ENCODE measurements around the gene BCLAF3.

Gene BCLAF3

DNA sequence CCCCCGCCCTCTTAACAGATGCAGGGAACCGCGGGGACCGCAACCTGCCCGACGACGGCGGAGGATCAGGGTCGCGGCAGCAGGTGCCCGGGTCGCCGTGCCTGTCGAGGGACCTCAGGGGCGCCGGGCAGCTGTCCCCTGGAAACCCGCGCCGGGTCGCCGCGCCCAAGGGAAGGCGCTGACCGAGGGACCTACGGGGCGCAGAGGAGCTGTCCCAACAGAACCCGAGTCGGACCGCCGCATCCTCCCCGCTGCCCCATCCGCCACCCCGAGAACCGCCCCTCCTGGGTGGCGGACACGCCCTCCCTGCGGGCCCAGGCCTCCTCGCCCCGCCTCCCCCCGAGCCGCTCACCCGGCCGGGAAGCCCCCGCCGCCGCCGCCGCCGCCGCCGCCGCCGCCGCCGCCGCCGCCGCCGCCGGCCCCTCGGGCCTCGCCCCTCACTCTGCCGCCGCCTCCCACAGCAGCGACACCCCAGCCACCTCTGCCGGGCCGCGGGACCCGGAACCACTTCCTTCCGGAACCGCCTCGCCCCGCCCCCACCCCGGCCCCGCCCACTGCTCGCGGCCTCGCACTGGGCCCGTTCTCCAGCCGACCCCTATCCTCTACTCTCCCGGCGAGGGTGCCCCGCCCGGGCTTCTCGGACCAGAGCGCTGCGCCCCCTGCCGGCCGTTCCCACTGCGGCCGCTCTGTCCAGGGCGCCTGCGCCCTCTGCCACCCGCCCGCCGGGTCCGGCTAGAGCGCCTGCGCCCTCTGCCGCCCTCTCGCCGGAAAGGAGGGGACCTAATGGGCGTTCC, at the start of gene BCLAF3:
TSS of gene BCLAF3 (minus strand) at position 506 of the 794 bp plus-strand sequence. CDS start 20,797 bp downstream, outside the sequence.
- DNase-seq, result peak; percentile 77 to 83 (median 80)

DNA sequence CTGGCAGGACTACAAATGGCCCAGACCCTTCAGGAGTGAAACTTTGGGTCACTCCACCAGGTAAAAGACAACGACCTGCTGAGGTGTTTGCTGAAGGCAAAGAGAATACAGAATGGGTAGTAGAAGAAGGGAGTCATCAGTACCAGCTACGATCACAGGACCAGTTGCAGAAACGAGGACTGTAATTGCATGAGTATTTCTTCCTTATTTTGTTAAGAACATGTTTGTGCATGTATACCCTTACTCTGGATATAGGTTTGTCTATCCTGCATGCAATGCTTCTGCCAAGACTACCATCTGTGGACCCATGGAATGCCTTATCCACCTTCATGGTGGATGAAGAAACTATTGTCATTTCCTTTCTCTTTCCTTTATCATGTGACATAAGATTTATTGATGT, 48.1 kb upstream of the BCLAF3 start:
- DNase-seq, result no peak

DNA sequence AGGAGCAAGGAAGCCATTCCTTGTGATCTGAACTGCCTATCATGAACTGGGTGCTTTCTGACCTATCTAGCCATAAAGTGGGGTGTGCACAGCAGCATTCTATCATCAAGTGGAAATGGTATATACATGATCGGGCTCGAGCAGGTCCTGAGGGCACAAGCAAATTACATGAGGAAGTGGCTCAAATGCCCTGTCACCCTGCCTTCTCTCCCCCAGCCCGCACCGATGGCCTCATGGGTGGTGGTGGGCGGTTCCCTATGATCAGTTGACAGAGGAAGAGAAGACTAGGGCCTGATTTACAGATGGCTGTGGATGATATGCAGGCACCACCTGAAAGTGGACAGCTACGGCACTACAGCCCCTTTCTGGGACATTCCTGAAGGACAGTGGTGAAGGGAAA, 46.3 kb upstream of the BCLAF3 start:
- no peak for DNase-seq

DNA sequence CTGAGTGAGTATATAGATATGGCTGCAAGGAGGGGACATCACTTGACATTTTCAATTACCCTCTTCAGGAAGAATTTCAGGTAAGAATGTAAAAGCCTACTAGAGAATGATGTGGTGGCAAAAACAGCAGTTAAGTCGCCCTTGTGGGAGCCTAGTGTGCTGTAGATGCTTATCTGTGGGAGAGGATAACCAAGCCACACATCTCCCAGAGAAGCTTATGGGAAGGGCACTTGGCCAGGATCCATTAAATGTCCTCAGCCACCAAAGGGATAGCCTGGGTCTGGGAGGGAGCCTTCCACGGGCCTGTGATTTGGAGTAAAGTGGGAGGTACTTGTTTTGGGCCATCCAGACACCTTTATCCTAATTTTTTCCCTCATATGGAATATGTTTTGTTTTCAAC, 41.3 kb upstream of the BCLAF3 start:
- no peak for DNase-seq

DNA sequence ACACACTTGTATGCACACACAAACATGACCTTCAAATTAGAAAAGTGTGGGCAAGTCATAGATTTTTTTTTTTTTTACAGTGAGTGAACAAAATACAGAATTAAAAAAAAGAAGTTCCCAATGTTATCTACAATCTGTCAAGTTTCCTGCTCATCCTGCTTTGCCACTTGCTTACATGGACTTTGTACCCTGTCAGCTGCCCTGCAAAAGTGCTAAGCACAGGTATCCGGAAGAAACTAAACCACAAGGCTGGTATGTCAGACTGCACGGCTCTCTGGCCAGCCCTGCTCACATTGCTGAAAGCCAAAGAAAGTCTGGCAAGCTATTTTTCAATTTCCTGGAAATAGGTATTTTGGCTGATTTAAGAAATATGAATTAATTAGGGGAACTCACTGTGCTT, 38.9 kb upstream of the BCLAF3 start:
- DNase-seq, result no peak

DNA sequence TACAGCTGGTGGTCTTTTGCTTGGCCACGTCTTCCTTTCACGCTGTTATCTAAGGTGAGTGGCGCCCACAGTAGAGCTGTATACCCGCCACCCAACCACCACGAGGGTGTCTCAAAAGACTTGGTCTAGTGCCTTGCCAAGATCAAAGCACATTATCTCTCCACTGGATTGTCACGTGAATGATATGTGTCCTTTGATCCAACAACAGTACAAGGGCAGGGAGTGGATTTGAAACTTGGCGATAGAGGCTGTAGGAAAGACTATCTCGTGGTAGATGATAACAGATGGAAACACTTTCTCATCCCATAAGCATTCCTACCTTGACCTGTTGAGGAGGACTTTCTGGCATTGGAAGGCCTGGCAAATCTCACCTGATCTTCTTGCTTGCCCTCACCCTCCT, 37.7 kb upstream of the BCLAF3 start:
- DNase-seq, result no peak

DNA sequence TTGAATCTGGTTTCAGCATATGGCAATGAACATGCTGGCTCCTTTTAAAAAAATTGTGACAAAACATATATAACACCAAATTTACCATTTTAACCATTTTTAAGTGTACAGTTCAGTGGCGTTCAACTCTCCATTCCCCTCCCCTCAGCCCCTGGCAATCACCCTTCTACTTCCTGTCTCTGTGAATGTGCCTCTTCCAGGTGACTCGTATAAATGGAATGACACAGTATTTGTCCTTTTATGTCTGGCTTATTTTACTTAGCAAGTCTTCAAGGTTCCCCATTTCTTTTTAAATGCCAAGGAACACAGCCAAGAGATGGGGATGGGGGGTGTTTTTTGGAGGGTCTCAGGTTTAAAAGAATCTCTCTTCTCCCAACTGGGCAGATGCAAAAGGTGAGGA, 35.4 kb upstream of the BCLAF3 start:
- DNase-seq, result no peak

DNA sequence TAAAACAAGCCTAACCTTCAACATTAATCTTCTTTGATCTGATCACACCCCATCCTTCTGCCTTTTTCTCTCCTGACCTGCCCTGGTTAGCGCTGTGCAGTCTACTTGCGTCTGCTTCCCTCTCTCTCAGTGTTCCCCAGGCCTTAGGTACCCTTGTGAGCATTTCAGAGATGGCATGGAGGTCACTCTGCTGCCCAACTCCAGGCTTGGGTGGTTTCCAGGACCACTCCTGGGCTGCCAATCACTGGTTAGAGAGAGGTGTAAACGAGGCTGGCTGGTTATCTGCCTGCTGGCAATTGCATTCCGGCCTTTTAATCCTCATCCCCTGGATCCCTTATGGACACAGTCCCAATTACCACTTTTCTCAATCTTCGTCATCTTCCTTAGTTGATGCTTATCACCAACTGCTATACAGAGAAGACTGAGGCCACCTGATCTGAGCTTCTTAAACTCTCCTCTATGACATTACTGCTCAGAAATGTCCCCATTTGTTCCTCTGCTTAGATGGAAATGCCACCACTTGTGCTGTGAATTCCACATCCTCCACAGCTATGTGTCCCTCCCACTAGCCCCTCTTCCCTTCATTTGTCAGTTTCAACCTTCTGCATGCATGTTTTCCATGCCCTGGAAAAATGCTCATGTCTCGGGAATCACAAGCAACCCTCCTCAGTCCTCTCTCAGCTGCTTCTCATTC, 29.0 kb upstream of the BCLAF3 start:
- DNase-seq, result no peak

DNA sequence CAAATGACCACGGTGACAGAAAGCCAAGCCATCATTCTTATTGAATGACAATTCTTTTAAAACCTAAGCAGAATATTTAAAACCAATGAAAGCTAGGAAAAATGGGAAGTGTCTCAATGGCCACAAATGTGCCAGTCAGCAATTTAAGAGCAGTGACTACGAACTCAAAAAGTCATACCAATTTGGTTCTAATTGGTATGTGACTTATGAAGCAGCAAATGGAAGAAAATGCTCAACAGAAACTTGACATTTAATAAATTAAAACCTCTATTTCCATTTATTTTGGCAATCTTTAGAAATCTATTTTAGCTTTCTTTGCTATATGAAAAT, 25.7 kb upstream of the BCLAF3 start:
- DNase-seq, result no peak

DNA sequence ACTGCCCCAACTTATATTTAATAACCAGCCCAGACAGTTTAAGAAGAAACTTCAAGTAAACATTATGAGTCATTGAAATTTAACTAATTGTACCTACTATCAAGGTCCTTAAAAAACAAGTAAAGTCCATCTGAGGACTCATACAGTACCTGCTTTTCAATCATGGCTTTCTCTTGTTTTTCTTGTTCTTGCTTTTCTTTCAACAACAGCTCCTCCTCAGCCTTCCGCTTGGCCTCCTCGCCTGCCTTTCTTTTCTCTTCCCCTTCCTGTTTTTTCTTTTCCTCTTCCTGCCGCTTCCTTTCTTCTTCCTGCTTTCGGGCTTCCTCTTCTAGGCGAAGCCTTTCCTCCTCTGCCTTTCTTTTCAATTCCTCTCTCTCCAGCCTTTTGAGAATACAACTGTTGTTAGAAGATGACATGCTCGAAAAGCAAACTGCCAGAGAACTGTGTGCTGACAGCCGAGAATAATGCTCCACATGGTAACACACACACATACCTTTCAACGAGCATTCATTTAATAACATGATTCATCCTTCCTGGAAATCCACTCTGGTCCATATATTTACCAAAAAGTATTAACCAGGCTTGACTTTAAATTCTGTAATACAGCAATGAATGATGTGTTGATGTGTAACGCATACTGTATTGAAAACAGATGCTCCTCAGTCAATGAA, 25.2 kb upstream of the BCLAF3 start:
- DNase-seq, result no peak

DNA sequence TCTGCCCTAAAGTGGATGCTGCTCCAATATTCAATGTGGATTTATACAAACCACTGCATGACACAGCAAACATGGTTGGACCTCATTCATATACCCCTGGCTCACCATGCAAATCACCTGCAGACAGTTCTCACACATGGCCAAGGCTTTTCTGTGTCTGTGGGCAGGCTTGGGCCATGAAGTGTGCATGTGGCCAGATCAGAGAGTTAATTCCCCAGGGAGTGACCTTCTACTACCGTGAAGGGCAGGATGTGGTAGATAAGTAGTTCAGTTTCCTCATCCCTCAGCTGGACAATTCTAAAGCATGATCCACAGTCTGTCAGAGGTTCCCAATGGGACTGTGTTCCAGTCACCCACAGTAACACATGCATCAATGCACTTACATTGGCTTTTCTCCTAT, 24.6 kb upstream of the BCLAF3 start:
- DNase-seq, result no peak

DNA sequence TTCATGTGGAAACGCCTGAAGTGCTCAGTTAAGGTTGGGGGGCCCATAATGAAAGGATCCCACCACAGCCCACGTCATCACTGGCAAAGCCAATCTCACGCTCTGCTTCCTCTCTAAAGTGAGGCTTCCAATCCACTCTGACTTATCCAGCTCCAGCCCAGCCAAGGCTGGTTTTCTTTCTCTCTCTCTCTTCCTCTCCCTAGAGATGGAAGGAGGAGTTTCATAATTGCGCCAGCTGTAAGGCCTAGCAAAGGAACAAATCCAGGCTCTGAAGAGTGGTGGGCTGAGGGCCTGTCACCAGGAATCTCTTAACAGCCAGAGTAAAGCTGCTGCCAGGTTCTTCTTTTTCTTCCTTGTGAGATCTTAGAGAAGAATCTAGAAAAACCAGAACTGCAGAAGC, 20.7 kb upstream of the BCLAF3 start:
- DNase-seq, result no peak

DNA sequence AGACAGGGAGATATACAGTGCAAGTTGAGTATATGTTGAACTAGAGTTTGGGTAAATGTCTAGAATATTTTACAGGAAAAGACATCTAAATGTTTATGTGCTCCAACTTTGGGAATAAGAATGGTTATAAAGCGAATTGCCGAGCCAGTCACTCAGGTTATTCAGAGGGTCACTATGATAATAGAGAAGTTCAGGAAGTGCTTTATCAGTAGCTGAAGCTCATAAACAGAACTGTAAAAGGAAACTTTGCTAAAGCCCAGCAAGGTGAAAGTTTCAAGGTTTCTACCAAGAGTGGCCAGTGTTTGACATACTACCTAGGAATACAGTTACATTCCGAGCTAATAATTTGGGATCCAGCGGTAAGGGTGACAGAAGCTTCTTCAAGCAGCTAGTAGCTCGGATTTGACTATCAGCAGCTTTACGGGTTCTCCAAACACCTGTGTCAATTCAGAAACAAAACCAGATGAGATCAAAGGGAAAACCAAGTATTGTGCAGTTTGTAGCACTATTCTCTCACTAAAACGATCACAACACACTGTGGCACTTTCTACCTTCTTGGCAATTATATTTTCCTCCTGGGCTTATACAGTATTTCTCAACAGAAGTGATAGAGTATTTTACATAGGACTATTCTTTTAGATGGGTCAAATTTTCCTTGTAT, 17.2 kb upstream of the BCLAF3 start:
- DNase-seq, result no peak

DNA sequence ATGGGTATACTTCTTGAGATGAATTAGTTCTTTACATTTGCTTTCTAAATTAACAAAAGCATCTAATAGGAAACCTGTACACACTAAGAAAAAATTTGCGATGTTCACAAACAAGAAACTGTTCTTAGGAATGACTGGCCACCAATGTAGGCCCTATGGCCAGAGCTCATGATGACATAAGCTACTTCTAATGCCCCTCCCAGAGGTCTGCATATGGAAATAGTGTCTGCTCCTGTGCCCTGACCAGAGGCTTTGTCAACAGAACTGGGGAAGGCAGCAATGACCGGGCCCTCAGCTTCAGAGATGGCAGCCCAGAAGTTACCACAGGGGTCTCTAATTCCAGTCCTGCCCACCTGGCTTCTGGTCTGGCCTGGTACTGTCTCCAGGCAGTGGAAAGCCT, 15.0 kb upstream of the BCLAF3 start:
- DNase-seq, result no peak

DNA sequence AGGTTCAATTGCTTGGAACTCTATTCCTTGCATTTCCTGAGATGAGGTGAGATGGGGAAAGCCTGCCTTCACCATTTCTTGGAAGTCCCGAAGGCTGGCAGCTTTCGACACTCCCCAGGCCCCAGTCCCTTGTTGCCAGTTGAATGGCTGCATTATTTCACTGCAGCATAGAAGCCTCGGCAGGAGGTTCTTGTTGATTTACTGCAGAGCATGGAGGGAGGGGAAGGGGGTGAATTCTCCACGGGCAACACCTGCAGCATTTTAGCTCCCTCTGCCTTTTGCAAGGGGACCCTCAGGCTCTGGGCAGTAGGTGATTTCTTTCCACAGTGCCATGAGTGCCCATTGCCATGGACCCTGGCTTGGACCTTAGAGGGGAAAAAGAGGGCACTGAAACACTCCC, 10.7 kb upstream of the BCLAF3 start:
- DNase-seq, result no peak

DNA sequence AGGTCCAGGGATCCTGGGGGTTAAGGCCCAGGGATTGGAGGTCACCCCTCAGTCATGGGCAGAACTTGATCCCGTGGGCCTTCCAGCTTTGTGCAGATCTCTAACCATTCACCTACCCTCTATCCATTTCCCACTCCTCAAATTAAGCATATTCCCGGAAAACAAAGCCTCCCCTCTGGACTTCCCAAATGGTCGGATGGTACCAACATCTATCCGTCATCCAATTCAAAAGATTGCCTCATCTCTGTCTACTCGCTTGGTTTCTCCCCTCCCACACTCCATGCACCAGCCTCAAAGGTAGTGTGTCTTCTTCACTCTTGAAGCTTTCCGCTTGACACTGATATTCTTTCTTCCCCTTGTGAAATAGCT, 473 bp upstream of the BCLAF3 start:
- DNase-seq, result no peak

DNA sequence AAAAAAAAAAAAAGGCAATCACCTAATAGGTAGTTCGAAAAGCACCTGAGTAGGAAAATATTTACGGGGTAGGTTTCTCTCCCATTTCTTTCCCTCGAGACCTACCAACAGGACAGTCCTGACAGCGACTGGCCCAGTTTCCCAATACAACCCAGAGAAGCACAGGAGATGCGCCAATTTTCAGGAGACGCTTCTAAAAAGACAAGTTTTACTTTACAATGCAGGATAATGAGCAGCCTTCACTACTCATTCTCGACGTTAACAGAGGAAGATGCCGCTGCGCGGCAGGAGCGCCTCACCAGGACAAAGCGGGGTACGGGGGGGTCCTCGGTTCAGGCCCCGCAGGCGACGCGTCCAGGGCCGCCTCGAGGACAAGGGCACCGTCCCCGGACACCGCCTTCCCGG, 708 bp downstream of the BCLAF3 start:
- DNase-seq, result no peak

DNA sequence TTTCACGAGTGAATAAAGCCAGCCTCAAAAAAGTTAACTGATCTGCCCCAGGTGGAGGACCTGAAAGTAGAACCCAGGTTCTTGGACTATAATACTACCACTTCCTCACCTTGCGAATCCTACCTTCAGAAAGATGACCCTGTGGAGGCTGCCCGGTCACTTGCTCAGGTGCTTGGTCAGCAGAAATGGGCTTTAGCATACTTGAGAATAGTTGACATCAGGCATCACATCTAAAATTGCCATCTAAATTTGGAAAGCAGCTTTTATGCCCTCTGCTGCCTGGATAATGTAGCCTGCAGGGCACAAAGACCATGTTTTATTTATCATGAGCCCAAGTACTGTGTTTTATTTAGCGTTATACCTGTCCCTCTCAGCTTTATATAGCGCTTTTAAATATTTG, 3.0 kb downstream of the BCLAF3 start:
- DNase-seq, result no peak

DNA sequence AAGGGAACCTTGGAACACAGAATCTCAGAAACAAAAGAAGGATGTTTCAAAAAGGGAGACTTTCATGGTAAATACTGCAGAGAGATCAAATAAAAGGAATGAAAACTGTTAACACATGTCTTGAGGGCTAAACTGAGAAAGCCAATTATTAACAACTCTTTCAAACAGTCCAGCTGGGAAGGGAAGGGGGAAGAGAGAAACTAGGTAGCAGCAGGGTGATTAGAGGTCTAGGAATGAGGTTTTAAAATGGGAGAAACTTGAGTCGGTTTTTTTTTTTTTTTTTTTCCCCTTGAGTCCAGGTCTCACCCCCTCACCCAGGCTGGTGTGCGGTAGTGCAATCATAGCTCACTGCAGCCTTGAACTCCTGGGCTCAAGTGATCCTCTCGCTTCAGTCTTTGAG, 4.3 kb downstream of the BCLAF3 start:
- no peak for DNase-seq

DNA sequence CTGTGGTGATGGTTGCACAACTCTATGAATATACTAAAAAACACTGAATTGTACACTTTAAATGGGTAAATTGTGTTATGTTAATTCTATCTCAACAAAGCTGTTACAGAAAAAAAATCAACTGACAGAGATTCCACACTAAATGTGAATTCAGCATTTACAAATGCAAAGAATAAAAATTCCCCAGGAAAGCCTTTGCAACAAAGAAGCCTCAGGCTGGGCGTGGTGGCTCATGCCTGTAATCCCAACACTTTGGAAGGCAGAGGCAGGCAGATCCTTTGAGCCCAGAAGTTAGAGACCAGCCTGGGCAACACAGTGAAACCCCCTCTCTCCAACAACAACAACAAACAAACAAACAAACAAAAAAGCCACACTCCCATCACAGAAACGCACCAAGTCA, 8.9 kb downstream of the BCLAF3 start:
- no peak for DNase-seq

DNA sequence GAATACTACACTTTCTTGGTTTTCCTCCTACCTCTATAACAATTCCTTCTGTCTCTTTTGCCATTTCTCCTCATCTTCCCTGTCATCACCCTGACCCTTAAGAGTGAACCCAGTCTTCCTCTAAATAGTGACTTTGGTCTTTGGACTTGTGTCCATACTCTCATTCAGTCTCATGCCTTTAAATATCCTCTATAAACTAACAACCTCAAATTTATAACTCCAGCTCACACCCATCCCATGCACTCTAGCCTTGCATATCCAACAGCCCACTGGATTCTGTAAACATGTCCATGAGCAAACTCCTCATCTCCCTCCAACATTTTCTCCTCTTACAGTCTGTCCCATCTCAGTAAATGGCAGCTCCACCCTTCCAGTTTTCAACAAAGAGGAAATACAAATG, 15.0 kb downstream of the BCLAF3 start:
- no peak for DNase-seq

DNA sequence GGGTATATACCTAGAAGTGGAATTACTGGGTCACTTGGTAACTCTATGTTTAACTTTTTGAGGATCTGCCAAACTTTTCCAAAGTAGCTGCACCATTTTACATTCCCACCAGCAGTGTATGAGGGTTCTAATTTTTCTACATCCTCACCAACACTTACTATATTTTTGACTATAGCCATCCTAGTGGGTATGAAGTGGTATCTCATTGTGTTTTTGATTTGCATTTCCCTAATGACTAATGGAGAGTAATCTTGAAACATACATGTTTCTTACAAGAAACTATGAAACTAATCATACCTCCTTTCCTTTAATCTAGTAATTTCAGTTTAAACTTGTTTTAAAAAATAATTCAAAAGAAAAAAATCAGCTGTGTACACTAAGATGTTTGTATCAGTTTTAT, 17.9 kb downstream of the BCLAF3 start:
- no peak for DNase-seq

DNA sequence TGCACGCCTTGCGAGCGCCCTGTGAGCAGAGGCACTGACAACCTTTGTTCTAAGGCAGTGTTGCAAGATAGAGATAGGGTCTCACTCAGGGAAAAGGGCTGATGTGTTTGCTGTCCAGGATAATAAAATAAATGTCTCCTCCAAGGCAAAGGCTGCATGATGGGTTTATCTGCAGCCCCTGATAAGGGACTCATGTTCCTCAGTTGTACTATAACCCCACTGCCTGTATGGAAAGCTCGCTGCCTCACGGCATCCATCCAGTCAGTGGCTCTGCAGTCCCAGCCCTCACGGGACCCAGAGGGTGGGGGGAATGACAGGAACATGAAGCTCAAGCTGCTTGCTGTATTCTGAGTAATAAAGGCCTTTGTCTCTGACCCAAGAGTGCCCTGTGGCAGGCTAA, 22.6 kb downstream of the BCLAF3 start:
- no peak for DNase-seq

DNA sequence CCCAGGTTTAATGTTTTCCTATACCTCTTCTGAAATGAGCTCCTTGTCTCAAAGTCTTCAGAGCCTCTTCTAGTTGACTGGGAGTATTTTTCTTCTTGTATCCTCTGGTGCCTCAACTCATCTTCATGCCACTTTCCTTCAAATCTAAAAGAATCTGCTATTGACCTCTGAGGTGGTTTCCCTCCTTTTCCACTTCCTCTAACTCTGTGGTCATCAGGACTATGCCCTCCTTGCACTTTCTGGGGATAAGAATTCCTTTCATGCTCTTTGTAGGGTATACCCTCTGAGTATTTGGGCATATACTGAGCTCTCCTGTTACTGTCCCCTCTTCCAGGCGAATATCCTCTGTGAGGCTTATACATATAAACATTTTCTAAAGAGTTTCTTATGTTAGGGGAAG, 24.8 kb downstream of the BCLAF3 start:
- no peak for DNase-seq

All from activated CD4-positive, CD25-positive, alpha-beta regulatory T cell (primary cell).